ENCODE measurements around the gene PRKX. TPM values are rescaled to one million over a fixed set of nuclear protein-coding genes. Genes with fewer than 3 reads are reported as not detected.
"Not testable (repeated sequence)": the region's sequence is repeated elsewhere in the genome, so short reads cannot be mapped to it uniquely, and the experiment has no call there.

The PRKX gene
- total and polyA plus RNA-seq, 4 donors, result 10.7 to 18.4 (median 12.2) TPM

DNA sequence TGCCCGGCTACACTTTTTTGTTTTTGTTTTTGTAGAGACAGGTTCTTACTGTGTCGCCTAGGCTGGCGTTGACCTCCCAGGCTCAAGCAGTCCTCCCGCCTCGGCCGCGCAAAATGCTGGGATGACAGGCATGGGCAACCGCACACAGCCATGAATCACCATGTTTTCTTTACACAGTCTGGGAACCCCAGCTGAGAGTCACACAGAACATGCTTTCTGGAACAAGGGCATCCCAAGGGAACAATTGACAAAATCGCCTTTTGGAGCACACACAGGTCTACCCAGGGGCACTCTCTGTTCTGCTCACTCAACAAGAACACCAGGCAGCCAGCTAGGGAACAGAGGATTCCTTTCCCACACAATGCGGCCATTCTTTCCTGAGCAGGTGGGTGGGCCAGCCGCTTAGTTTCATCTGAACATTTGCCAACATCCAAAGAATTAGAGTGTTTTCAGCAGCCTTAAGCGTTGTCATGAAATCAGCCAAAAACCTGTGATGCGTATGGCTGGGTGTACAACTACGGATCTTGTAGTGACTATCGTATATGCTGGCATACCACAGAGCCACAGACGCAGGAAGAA lies 15.7 kb downstream of the PRKX start:
- Histone ChIP-seq H3K27me3 (ENCODE audit: control insufficient read depth, insufficient read depth, low read length) (peaks cover 2% of the 10 kb centered on the region), H3K9me3 (ENCODE audit: control insufficient read depth, insufficient read depth, low read length) (no peaks in the 10 kb centered on the region), H3K4me1 (ENCODE audit: control insufficient read depth, insufficient read depth, low read length) (peaks cover 20% of the 10 kb centered on the region), H3K4me3 (ENCODE audit: low read depth, low read length) (no peak overlapping the region), H3K36me3 (ENCODE audit: control insufficient read depth, insufficient read depth, low read length) (no peaks in the 10 kb centered on the region), H3K27ac (ENCODE audit: low read depth, low read length) (peak overlapping the region; percentile 52)
- DNase-seq (ENCODE audit: low read depth in 4 of 6, low spot score in 6 of 6), result peak in 4 of 6 donors; percentile 33 to 86 (median 66)
- WGBS (ENCODE audit: insufficient coverage), result 19% methylated on average over 12 of the region's 16 CpGs

DNA sequence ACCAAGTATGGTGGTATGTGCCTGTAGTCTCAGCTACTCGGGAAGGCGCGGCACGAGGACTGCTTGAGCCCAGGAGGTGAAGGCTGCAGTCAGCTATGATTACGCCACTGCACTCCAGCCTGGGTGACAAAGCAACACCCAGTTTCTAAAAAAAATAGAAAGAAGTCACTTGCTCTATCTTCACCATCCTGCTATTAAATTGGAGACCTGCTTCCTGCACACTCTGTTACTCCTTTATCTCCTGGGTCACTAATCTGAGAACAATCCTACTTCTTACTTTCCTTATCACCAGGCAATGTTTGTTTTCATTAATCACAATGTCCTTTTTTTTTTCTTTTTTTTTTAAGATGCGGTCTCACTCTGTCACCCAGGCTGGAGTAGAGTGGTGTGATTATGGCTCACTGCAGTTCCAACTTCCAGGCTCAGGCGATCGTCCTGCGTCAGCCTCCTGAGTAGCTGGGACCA lies 16.2 kb downstream of the PRKX start:
- peak overlapping the region; percentile 52 for H3K27ac ChIP-seq (ENCODE audit: low read depth, low read length)
- peaks cover 2% of the 10 kb centered on the region for H3K27me3 ChIP-seq (ENCODE audit: control insufficient read depth, insufficient read depth, low read length)
- H3K4me3 ChIP-seq (ENCODE audit: low read depth, low read length), result no peak overlapping the region
- H3K36me3 ChIP-seq (ENCODE audit: control insufficient read depth, insufficient read depth, low read length), result no peaks in the 10 kb centered on the region
- H3K9me3 ChIP-seq (ENCODE audit: control insufficient read depth, insufficient read depth, low read length), result no peaks in the 10 kb centered on the region
- 51% methylated on average over 8 of the region's 9 CpGs for WGBS (ENCODE audit: insufficient coverage)
- H3K4me1 ChIP-seq (ENCODE audit: control insufficient read depth, insufficient read depth, low read length), result peaks cover 20% of the 10 kb centered on the region
- no peak for DNase-seq (ENCODE audit: low read depth in 4 of 6, low spot score in 6 of 6)

DNA sequence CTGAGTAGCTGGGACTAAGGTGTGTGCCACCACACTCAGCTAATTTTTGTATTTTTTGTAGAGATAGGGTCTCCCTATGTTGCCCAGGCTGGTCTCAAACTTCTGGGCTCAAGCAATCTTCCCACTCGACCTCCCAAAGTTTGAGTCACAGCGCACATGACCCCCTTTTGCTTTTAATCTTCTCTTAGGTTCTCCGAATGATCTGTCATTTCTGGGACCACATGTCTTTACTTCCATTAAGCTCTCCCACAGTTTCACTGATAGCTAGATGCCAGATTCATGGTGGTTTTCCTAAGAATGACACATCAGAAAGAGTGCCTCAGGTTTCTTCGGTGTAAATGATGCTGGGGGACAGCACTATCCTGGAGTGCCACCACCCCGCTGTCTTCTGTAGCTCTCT lies 17.9 kb downstream of the PRKX start:
- Histone ChIP-seq H3K4me1 (ENCODE audit: control insufficient read depth, insufficient read depth, low read length) (peaks cover 20% of the 10 kb centered on the region), H3K36me3 (ENCODE audit: control insufficient read depth, insufficient read depth, low read length) (no peaks in the 10 kb centered on the region), H3K27me3 (ENCODE audit: control insufficient read depth, insufficient read depth, low read length) (peaks cover 2% of the 10 kb centered on the region), H3K27ac (ENCODE audit: low read depth, low read length) (no peak overlapping the region), H3K9me3 (ENCODE audit: control insufficient read depth, insufficient read depth, low read length) (no peaks in the 10 kb centered on the region), H3K4me3 (ENCODE audit: low read depth, low read length) (no peak overlapping the region)
- no peak for DNase-seq (ENCODE audit: low read depth in 4 of 6, low spot score in 6 of 6)
- 89% methylated on average over 4 of the region's 5 CpGs for WGBS (ENCODE audit: insufficient coverage)

DNA sequence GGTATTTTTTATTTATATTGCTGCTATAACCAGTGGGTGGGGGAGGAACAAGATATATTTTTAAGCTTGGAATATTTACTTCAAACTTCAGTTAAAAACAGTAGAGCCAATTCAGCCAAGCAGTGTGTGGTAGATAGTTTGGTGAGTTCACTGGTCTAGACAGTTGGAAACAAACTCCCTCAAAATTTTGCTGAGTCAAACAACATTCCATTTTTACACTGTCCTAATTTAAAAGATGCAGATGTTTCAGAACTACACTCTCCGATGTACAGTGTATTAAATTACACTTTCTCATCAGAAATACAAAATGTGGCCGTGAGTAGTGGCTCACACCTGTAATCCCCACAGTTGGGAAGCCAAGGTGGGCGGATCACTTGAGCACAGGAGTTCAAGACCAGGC lies 23.3 kb downstream of the PRKX start:
- Histone ChIP-seq H3K36me3 (ENCODE audit: control insufficient read depth, insufficient read depth, low read length) (no peaks in the 10 kb centered on the region), H3K27ac (ENCODE audit: low read depth, low read length) (no peak overlapping the region), H3K4me3 (ENCODE audit: low read depth, low read length) (no peak overlapping the region), H3K9me3 (ENCODE audit: control insufficient read depth, insufficient read depth, low read length) (no peaks in the 10 kb centered on the region), H3K4me1 (ENCODE audit: control insufficient read depth, insufficient read depth, low read length) (no peaks in the 10 kb centered on the region), H3K27me3 (ENCODE audit: control insufficient read depth, insufficient read depth, low read length) (no peaks in the 10 kb centered on the region)
- no CpG with 5 or more reads among the region's 3 CpGs for WGBS (ENCODE audit: insufficient coverage)
- DNase-seq (ENCODE audit: low read depth in 4 of 6, low spot score in 6 of 6), result no peak

DNA sequence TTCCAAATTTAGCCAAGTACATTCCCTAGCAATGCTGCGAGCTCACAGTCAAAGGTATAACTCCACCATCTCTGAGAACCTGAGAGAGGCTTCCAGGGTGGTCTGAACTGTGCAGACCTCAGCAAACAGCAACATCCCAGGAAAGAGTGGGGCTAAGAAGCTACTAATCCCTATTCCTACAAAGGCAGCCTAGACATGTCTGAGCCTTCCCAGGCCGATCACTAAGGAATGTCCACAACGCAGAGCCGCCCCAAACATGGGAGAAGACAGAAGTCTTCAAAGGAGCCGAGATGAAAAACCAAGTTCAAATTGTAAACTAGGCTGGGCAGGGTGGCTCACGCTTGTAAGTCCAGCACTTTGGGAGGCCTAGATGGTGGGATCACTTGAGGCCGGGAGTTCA lies 30.2 kb downstream of the PRKX start:
- DNase-seq (ENCODE audit: low read depth in 4 of 6, low spot score in 6 of 6), result not testable (repeated sequence)

DNA sequence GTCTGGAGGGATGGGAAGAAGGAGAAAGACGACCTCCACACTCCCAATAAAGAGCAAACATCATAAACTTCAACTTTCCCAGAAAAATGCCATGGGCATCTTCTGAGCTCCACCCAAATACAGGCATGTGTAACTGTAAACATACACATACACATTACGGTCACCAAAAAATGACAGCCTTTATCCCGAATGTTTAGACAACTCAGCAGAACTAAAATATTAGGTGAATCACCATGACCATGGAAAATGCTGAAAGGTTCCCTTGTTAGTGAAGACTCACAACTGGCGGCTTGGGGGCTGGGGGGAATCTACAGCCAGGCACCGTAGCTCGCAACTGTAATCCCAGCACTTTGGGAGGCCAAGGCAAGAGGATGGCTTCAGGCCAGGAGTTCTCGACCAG lies 33.0 kb downstream of the PRKX start:
- H3K27ac ChIP-seq (ENCODE audit: low read depth, low read length), result no peak overlapping the region
- no peaks in the 10 kb centered on the region for H3K27me3 ChIP-seq (ENCODE audit: control insufficient read depth, insufficient read depth, low read length)
- no peak for DNase-seq (ENCODE audit: low read depth in 4 of 6, low spot score in 6 of 6)
- H3K4me3 ChIP-seq (ENCODE audit: low read depth, low read length), result no peak overlapping the region
- WGBS (ENCODE audit: insufficient coverage), result 92% methylated on average over 5 of the region's 7 CpGs
- H3K9me3 ChIP-seq (ENCODE audit: control insufficient read depth, insufficient read depth, low read length), result no peaks in the 10 kb centered on the region
- no peaks in the 10 kb centered on the region for H3K4me1 ChIP-seq (ENCODE audit: control insufficient read depth, insufficient read depth, low read length)
- no peaks in the 10 kb centered on the region for H3K36me3 ChIP-seq (ENCODE audit: control insufficient read depth, insufficient read depth, low read length)

More for the DNA sequence above, 30.2 kb downstream of the PRKX start:
- not testable (repeated sequence) for H3K27me3 ChIP-seq (ENCODE audit: control insufficient read depth, insufficient read depth, low read length); H3K4me3 ChIP-seq (ENCODE audit: low read depth, low read length); H3K4me1 ChIP-seq (ENCODE audit: control insufficient read depth, insufficient read depth, low read length); H3K27ac ChIP-seq (ENCODE audit: low read depth, low read length); H3K36me3 ChIP-seq (ENCODE audit: control insufficient read depth, insufficient read depth, low read length); H3K9me3 ChIP-seq (ENCODE audit: control insufficient read depth, insufficient read depth, low read length)
- no CpG with 5 or more reads among the region's 7 CpGs for WGBS (ENCODE audit: insufficient coverage)

DNA sequence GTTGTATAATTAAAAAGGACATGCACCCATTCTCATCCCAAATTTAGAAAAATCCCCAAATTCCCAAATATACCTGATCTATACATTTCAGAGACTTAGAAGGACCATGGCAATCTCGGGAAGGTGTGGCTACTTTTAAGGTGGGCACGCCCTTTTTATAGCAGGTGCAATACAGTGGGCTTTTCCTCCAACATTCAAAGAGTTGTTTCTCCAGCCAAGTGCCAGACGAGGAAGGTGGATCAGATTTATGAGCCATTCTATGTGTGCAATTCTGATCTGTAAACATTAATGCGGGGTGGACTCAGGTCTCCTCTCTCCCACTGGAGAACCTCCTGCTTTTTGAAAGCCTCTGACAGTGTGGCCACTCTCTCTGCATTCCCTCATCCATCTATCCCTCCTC lies 33.8 kb downstream of the PRKX start:
- DNase-seq (ENCODE audit: low read depth in 4 of 6, low spot score in 6 of 6), result no peak
- H3K27me3 ChIP-seq (ENCODE audit: control insufficient read depth, insufficient read depth, low read length), result no peaks in the 10 kb centered on the region
- no peaks in the 10 kb centered on the region for H3K4me1 ChIP-seq (ENCODE audit: control insufficient read depth, insufficient read depth, low read length)
- no peaks in the 10 kb centered on the region for H3K9me3 ChIP-seq (ENCODE audit: control insufficient read depth, insufficient read depth, low read length)
- no peak overlapping the region for H3K4me3 ChIP-seq (ENCODE audit: low read depth, low read length)
- no peak overlapping the region for H3K27ac ChIP-seq (ENCODE audit: low read depth, low read length)
- 100% methylated on average over 2 of the region's 4 CpGs for WGBS (ENCODE audit: insufficient coverage)
- no peaks in the 10 kb centered on the region for H3K36me3 ChIP-seq (ENCODE audit: control insufficient read depth, insufficient read depth, low read length)

DNA sequence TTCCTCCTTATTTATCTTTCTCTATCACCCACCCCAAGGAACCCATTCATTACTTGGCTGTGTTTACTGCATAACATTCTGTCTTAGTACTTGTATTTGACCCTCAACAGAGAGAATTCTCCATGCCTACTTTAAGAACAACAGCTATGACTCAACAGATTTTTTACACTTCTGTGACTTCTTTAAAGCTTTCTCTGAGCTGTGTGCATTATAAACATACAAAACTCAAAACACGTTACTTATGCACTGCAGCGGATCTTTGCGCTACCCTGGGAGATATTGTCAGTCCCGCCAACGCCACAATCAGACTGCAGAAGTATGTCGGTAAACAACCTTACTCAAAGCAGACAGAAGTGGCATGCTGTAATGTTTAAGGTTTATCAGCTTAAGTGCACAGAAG lies 35.1 kb downstream of the PRKX start:
- no peak for DNase-seq (ENCODE audit: low read depth in 4 of 6, low spot score in 6 of 6)
- no peak overlapping the region for H3K4me3 ChIP-seq (ENCODE audit: low read depth, low read length)
- H3K4me1 ChIP-seq (ENCODE audit: control insufficient read depth, insufficient read depth, low read length), result no peaks in the 10 kb centered on the region
- no CpG with 5 or more reads among the region's 6 CpGs for WGBS (ENCODE audit: insufficient coverage)
- peaks cover 3% of the 10 kb centered on the region for H3K36me3 ChIP-seq (ENCODE audit: control insufficient read depth, insufficient read depth, low read length)
- H3K9me3 ChIP-seq (ENCODE audit: control insufficient read depth, insufficient read depth, low read length), result no peaks in the 10 kb centered on the region
- H3K27me3 ChIP-seq (ENCODE audit: control insufficient read depth, insufficient read depth, low read length), result no peaks in the 10 kb centered on the region
- no peak overlapping the region for H3K27ac ChIP-seq (ENCODE audit: low read depth, low read length)

DNA sequence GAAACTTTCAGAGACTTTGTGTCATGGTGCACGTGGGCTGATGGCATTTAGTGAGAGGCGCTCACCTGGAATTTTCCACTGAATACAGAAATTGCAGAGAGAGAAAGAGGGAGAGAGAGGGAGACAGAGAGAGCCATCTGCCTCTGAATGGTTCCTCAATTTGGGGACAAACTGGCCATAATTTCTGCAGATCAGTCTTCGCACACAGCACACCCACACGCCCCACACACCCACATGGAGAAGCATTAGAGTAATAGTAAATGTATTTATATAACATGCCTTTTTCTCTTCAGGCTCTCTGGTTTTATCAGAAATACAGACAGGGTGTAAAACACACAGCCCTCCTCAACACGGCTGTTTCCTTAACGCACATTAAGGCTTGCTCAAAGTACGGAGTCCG lies 38.6 kb downstream of the PRKX start:
- WGBS (ENCODE audit: insufficient coverage), result 92% methylated on average over 2 of the region's 8 CpGs
- no peak overlapping the region for H3K27ac ChIP-seq (ENCODE audit: low read depth, low read length)

DNA sequence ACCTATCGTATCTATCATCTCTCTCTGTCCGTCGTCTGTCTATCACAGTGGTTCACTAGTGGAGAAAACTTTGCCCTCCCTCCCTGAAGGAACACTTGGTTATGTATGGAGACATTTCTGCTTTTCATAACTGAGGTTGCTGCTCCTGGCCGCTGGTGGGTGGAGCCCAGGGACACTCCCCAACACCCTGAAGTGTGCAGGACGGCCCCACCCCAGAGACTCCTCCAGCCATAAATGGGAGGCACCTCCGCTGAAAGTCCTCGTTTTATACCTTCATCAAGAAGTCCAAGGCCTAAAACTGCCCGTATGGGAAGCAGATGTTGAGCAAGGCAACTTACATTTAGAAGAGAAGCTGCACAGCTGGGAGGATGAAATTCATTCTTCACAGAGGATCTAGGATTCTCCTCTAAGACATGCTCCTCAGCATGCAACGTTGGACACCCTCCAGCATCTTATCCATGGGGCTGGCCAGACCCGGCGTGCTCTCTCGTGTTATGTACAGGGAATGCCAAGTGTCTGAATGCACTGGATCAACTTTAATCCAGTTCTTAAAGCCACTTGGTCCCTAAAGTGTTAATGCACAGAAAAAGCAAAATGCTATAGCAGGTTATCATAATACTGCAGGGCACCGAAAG lies 43.5 kb downstream of the PRKX start:
- Histone ChIP-seq H3K27me3 (ENCODE audit: control insufficient read depth, insufficient read depth, low read length) (no peaks in the 10 kb centered on the region), H3K27ac (ENCODE audit: low read depth, low read length) (no peak overlapping the region), H3K4me1 (ENCODE audit: control insufficient read depth, insufficient read depth, low read length) (no peaks in the 10 kb centered on the region), H3K9me3 (ENCODE audit: control insufficient read depth, insufficient read depth, low read length) (no peaks in the 10 kb centered on the region), H3K4me3 (ENCODE audit: low read depth, low read length) (no peak overlapping the region), H3K36me3 (ENCODE audit: control insufficient read depth, insufficient read depth, low read length) (peaks cover 17% of the 10 kb centered on the region)
- 91% methylated on average over 8 of the region's 13 CpGs for WGBS (ENCODE audit: insufficient coverage)
- no peak for DNase-seq (ENCODE audit: low read depth in 4 of 6, low spot score in 6 of 6)

More for the DNA sequence above, 38.6 kb downstream of the PRKX start:
- H3K4me3 ChIP-seq (ENCODE audit: low read depth, low read length), result no peak overlapping the region
- H3K36me3 ChIP-seq (ENCODE audit: control insufficient read depth, insufficient read depth, low read length), result peaks cover 13% of the 10 kb centered on the region
- no peaks in the 10 kb centered on the region for H3K9me3 ChIP-seq (ENCODE audit: control insufficient read depth, insufficient read depth, low read length)
- H3K4me1 ChIP-seq (ENCODE audit: control insufficient read depth, insufficient read depth, low read length), result no peaks in the 10 kb centered on the region
- DNase-seq (ENCODE audit: low read depth in 4 of 6, low spot score in 6 of 6), result no peak
- H3K27me3 ChIP-seq (ENCODE audit: control insufficient read depth, insufficient read depth, low read length), result no peaks in the 10 kb centered on the region
